Cerebellar cortex (tissue), 1 donor: Measurements from ENCODE around the gene ABCD2.
"Not testable (repeated sequence)": the region's sequence is repeated elsewhere in the genome, so short reads cannot be mapped to it uniquely, and the experiment has no call there.

Experiments used
- DNase-seq: peaks from one replicate; pipeline ENCODE4 v3.0.0-alpha.2; 2015; ENCODE audit warnings: low spot score

Gene ABCD2

GRCh38 chr12:39612250-39612649 lies 7.4 kb downstream of the ABCD2 start:
- DNase-seq = no peak

DNA sequence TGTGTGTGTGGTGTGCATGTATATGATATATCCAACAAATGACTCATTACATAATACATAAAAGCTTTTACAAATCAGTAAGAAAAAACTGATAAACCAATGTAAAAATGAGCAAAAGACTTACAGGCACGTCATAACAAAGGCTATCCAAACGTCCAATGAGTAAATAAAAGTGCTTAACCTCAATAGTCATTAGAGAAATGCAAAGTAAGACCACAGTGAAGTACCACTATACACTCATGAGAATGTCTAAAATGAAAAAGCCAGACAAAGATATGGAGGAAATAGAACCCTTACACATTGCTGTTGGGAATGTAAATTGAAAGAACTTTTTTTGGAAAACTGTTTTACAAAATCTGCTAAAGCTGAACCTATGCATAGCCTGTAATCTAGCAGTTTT lies 7.8 kb downstream of the ABCD2 start:
- DNase-seq = peak; percentile 25

DNA sequence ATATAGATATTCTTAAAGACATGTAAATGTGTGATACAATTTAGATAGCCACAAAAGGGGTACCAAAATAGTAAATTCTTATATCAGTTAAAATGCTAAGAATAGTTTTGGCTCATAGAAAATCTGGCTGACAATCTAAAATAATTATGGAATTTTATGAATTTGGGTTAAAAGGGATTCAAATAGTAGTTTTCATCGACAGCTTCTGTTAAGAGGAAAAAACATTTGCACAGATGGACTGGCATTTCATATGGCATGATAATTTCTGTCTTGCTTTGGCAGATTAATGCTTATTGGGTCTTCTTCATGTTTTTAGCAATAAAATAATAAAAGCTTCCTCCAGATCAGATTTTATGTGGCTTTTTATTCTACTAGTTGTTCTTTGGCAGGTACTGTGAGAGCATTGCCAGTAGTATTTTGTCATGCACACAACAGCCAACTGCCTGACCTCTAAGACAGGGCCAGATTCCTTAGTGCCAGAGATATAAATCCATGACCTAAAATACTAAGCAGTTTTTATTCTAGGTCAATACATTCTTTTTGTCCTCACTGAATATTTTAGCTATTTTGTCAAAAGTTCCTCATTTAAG lies 9.1 kb downstream of the ABCD2 start:
- peak; percentile 78 for DNase-seq

DNA sequence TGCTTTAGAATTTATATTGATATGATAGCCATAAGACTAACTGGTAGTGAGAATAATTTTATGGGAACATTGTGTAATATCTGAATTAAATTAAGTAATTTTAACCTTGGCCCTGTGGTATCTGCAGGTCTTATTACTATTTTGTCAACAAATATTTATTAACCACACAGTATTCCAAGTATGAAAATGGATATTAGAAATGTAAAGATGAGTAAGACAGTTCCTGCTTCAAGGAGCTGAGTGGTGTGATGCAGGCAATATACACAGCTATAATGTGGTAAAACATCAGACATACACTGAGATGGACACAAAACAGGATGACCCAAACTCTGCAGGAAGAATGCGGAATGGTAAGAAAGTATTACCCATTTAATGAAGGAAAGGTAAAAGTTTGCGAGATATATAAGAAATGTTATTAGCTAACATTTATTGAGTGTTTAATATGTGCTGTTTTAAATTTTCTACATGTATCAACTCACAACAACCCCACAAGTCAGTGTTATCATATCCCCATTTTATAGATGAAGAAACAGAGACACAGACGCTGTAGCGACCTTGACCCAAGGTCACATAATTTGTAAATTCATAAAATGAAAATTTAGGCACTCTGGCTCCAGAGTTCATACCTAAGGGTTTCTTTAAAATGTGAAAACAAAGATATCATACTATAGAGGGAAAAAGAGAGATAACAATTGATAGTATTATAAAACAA lies 12.7 kb downstream of the ABCD2 start:
- DNase-seq = no peak

DNA sequence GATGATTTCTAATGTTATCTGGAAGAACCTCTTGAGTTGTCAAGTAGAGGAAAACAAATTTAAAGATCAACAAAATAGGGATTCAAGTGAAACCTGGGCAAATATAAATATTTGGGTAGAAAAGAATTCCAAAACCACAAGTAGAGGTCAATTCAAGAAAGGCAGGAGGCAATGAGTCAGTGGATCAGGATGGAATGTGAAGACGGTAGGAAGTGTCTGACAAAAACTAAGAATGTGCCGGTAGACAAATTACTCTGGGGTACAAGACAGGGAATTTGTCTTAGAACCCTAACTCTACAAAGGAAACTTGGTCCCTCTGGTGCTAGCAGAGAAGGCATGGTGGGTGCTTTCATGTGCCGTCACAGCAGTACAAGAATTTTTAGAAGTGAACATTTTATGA lies 13.6 kb downstream of the ABCD2 start:
- DNase-seq = no peak

GRCh38 chr12:39605501-39605900 lies 14.1 kb downstream of the ABCD2 start:
- DNase-seq = peak; percentile 88

GRCh38 chr12:39603065-39603464 lies 16.5 kb downstream of the ABCD2 start:
- no peak for DNase-seq

DNA sequence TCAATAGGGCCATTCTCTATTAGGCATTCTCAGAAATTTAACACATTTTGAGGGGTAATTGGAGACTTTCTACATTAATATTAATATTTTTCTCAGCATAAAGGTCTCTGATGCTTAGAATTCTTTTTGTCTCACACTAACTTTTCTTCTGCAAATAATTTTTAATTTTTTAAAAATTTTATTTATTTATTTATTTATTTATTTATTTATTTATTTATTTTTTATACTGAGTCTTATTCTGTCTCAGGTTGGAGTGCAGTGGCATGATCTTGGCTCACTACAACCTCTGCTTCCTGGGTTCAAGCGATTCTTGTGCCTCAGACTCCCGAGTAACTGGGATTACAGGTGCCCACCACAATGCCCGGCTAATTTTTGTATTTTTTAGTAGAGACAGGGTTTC lies 17.7 kb downstream of the ABCD2 start:
- DNase-seq = not testable (repeated sequence)

GRCh38 chr12:39595928-39596327 lies 23.7 kb downstream of the ABCD2 start:
- DNase-seq = no peak

DNA sequence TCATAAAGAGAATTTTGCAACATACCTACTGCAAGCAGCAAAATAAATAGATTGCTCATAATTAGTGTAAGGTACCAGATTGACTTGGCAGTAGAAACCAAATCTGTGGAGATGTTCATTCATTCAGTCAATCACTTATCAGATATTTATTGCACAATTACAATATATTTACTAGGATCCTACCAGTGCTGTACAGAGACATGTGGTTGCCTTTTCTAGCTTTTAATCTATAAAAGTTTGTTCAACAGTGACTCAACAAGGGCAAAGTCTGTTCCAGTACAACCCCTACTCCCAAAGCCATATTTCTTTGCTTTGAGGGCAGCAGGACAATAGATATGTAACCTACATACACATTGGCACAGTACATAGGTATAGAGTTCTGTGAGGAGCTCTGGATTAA lies 27.3 kb downstream of the ABCD2 start:
- DNase-seq = no peak

DNA sequence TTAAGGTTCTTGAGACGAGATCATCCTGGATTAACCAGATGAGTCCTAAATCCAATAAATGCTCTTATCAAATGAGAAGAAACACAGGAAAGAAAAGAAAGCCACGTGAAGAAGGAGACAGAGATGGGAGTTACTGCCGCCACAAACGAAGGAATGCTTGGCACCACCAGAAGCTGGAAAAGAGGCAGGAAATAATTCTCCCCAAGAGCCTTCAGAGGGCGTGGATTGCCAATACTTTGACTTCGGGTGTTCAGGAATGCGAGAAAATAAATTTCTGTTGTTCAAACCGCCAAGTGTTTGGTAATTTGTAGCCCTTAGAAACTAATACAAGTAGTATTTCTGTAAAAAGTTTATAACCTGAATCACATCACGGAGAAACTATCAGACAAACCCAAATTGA lies 31.3 kb downstream of the ABCD2 start:
- no peak for DNase-seq

DNA sequence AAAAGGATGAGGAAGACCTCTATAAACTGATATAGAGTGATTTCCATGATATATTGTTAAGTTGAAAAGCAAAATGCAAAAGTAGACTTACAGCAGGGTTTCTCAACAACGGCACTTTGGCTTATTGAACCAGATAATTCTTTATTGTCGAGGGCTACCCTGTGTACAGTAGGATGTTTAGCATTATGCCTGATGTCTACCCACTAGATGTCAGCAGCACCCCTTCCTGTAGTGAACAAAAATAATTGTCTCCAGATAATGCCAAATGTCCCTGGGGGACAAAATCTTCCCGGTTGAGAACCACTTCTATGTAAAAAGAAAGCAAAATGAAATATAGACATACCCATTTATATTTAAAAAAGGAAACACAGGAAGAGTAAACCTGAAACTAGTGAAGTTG lies 32.4 kb downstream of the ABCD2 start:
- no peak for DNase-seq

DNA sequence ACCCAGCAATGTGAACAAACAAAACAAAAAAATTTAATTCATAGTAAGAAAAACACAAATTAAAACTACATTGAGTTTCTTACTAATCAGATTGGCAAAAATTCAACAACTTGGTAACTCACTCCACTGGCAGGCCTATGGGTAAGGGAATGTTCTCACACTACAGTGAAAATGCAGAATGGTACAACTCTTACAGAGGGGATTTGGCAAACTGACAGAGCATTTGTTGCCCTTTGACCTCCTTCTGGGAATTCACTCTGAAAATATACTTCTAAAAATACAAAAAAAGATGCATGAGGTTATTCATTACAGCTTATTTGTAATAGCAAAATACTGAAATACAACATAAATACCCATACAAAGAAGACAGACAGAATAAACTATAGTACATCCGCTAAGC lies 32.8 kb downstream of the ABCD2 start:
- no peak for DNase-seq

DNA sequence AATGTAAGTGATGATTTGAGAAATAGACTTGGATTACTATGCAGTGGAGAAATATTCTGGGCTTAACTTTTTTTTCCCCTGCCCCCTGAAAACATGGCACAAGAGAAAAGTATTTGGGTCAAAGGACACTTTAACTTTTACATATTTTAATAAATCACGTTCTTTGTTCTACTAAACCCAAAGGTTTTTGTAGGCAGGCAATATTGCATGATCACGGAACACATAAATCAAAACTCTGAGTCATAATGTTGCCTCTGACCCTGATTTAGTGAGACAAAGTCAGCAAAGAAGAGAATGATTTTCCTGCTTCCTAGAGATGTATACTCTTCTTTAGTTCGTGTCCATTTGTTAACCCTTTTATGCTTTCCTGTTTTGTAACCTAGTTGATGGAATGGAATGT lies 38.0 kb downstream of the ABCD2 start:
- no peak for DNase-seq

- DNase-seq = no peak
These were observed 44.1 kb downstream of the ABCD2 start for GRCh38 chr12:39575498-39575875.

- DNase-seq = no peak
These were observed 44.7 kb downstream of the ABCD2 start for GRCh38 chr12:39574785-39575497.

DNA sequence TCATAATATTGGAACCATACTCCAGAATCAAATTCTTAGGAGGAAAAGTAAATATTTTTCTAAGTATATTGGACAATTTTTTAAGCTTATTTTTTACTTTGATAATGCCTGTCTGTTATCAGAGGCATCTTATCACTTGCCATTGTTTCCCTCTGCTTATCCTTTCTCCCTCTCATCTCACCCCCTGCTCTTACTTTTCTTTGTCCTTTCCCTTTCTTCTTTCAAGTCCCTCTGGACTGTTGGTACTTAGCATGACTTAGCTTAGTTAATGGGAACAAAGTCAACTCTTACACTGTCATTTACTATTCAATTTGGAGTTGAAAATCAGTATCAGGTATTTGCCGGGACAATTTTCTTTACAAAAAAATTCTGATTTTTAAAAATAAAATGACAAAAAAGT lies 45.2 kb downstream of the ABCD2 start:
- no peak for DNase-seq

DNA sequence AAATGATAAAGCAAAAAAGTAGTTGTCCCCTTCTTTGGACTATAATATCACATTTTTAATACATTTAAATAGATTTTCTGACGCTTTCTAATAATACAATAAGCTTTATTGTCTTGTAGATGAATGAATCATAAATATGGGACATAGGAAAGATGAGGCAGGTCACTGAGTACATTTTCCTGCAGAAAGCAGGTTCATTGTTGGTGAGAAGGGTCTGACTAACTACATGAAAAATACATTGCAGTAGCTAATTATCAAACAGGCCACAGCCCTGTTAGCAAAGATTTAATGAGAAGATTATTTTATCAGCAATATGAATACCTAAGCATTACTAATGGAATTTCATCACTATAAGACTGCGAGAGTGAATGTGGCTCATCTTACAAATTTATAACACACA lies 45.6 kb downstream of the ABCD2 start:
- DNase-seq = no peak

GRCh38 chr12:39572551-39572950 lies 47.1 kb downstream of the ABCD2 start:
- DNase-seq = peak; percentile 74

GRCh38 chr12:39571351-39571750 lies 48.3 kb downstream of the ABCD2 start:
- DNase-seq = no peak

DNA sequence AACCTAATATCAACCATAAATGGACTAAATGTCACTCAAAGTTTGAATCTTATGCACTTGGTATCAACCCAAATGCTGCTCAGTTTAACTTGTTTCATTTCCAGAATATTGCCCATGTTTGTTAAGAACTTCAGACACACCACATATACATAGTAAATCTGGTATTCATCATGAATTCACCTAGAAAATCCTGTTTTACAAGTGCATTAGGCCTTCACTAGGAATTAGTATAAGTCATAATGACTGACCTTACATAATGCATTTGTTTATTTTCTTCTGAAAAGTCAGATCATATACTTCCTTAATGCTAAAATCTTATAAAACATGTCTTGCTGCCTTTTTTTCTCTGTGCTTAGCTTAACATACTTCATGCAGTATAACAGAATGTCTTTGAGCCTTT lies 66.1 kb downstream of the ABCD2 start:
- DNase-seq = no peak

DNA sequence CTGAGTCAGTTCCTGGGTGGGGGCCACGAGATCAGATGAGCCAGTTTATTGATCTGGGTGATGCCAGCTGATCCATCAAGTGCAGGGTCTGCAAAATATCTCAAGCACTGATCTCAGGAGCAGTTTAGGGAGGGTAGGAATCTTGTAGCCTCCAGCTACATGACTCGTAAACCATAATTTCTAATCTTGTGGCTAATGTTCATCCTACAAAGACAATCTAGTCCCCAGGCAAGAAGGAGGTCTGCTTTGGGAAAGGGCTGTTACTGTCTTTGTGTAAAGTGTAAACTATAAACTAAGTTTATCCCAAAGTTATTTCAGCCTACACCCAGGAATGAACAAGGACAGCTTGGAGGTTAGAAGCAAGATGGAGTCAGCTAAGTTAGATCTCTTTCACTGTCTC lies 75.4 kb downstream of the ABCD2 start:
- DNase-seq = not testable (repeated sequence)

DNA sequence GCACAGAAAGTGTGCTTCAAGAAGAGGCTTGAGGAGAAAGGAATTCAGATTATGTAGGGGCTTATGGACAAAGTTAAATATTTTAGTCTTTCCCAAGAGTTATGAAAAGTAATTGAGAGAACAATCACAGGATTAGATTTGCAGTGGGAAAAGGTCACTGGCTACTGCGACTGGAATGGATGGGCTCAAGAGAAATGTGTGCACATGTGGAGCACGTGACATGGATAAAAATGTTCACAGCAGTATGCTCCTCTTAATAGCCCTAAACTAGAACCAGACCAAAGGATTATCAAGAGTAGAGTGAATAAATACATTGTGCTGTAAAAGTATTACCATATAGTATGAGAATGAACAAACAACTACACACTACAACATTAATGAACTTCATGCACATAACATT lies 78.1 kb downstream of the ABCD2 start:
- no peak for DNase-seq

DNA sequence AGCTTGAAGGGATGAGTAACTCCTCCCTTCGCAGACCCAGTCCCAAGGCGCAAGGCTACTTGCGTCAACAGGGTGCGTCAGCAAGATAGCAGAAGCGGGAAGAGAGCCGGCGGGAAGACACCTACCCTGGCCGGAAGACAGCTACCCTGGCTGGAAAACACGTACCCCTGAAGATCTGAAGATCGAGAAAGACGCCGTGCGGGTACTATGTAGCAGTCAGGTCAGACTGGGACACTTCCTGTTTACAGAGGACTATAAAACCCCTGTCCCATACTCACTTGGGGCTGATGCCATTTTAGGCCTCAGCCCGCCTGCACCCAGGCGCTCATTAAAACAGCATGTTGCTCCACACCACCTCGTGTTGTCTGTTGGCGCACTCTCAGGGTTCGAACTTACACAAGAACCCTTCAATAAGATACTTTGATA lies 80.9 kb downstream of the ABCD2 start:
- DNase-seq = no peak
